ENCODE results near the gene ZNF25. TPM values are rescaled to one million over a fixed set of nuclear protein-coding genes. Genes with fewer than 3 reads are reported as not detected.

The ZNF25 gene
- total RNA-seq, 2 donors from 2014 or later = 4.3 to 9.1 TPM

DNA sequence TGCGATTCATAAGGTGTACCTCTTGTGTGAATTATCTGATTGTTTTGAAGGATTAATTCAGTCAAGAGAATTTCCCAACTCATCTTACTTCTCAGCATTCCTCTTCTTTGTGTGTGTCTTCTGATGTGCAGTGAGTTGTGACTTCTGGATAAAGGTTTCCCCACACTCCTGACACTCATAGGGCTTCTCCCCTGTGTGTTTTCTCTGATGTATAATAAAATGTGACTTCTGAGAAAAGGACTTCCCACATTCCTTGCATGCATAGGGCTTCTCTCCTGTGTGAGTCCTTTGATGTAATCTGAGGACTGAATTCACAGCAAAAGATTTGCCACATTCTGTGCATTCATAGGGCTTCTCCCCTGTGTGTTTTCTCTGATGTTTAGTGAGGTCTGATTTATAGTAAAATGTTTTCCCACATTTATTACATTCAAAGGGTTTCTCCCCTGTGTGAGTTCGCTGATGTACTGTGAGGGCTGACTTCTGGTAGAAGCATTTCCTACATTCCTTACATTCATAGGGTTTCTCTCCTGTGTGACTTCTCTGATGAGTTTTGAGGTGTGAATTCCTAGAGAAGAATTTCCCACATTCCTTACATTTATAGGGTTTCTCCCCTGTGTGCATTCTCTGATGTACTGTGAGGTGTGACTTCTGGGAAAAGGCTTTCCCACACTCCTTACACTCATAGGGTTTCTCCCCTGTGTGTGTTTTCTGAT, 24.2 kb downstream of the ZNF25 start:
- no peak for ATAC-seq
- H3K27ac ChIP-seq = no peak overlapping the region
- no peaks in the 10 kb centered on the region for H3K27me3 ChIP-seq
- no peaks in the 10 kb centered on the region for H3K9me3 ChIP-seq
- TF ChIP-seq POLR2A (IDR thresholded peaks at IDR 0.05) = no peak
- TF ChIP-seq, protein P1, sequence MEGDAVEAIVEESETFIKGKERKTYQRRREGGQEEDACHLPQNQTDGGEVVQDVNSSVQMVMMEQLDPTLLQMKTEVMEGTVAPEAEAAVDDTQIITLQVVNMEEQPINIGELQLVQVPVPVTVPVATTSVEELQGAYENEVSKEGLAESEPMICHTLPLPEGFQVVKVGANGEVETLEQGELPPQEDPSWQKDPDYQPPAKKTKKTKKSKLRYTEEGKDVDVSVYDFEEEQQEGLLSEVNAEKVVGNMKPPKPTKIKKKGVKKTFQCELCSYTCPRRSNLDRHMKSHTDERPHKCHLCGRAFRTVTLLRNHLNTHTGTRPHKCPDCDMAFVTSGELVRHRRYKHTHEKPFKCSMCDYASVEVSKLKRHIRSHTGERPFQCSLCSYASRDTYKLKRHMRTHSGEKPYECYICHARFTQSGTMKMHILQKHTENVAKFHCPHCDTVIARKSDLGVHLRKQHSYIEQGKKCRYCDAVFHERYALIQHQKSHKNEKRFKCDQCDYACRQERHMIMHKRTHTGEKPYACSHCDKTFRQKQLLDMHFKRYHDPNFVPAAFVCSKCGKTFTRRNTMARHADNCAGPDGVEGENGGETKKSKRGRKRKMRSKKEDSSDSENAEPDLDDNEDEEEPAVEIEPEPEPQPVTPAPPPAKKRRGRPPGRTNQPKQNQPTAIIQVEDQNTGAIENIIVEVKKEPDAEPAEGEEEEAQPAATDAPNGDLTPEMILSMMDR (IDR thresholded peaks at IDR 0.05) = no peak
- no peak for DNase-seq
- 84 to 96% methylated on average over 2 of the region's 2 CpGs for WGBS, 2 donors
- no peak overlapping the region for H3K4me3 ChIP-seq
- H3K36me3 ChIP-seq (replicated peaks in 1 of 2; ENCODE audit: insufficient read depth in 1 of 2, low read depth in 2 of 2) = peaks cover 10 to 18% of the 10 kb centered on the region in 2 donors
- no peaks in the 10 kb centered on the region for H3K4me1 ChIP-seq
- intact Hi-C loops (cut with DNase I) = no loop called here

DNA sequence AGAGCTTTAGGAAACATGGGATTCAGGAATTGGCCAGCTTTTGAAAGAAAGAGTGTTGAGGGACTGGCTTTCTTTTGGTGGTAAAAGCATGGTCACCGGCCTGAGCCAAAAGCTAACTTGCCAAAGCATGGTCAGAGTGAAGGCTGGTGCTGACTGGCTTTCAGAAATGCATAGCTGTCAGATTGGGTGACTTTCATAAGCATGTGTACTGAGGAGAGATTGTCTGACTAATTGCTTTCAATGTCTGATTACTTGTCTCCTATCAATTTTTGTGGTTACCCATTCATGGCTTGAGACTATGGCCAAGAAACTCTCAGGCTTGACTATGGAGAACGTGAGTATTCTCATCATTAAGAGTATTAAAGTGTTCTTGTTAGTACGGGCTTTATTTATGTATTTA, 28.2 kb downstream of the ZNF25 start:
- ATAC-seq = no peak
- Histone ChIP-seq H3K36me3 (replicated peaks in 1 of 2; ENCODE audit: insufficient read depth in 1 of 2, low read depth in 2 of 2) (peaks cover 5 to 12% of the 10 kb centered on the region in 2 donors), H3K27ac (no peak overlapping the region), H3K4me1 (no peaks in the 10 kb centered on the region), H3K4me3 (no peak overlapping the region), H3K9me3 (no peaks in the 10 kb centered on the region), H3K27me3 (no peaks in the 10 kb centered on the region)
- intact Hi-C loops (cut with DNase I) = no loop called here
- 79 to 84% methylated on average over 3 of the region's 3 CpGs for WGBS, 2 donors
- DNase-seq = no peak
- TF ChIP-seq, protein P1 (IDR thresholded peaks at IDR 0.05) = no peak
- no peak for TF ChIP-seq POLR2A (IDR thresholded peaks at IDR 0.05)

DNA sequence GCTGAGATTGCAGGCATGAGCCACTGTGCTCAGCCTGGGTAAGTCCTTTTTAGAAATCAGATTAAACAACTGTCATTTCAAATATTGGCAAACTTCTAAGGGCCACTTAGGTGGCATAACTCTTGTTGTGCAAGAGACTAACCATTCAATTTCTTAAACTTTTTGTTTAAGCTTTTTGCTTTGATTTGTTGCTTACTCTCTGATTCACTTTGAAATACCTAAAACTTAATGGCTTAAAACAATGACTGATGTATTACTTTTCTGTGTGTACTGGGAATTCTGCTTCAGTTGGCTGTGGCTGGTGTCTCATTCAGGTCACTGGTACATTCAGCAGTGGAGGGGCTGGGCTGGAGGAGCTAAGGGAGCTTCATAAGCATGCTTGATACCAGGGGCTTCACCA, 28.9 kb downstream of the ZNF25 start:
- Histone ChIP-seq H3K9me3 (no peaks in the 10 kb centered on the region), H3K27ac (no peak overlapping the region), H3K4me1 (no peaks in the 10 kb centered on the region), H3K36me3 (replicated peaks in 1 of 2; ENCODE audit: insufficient read depth in 1 of 2, low read depth in 2 of 2) (peaks cover 0 to 7% of the 10 kb centered on the region in 2 donors), H3K27me3 (no peaks in the 10 kb centered on the region), H3K4me3 (no peak overlapping the region)
- ATAC-seq = no peak
- intact Hi-C loops (cut with DNase I) = no loop called here
- no peak for TF ChIP-seq POLR2A (IDR thresholded peaks at IDR 0.05)
- TF ChIP-seq, protein P1 (IDR thresholded peaks at IDR 0.05) = no peak
- DNase-seq = no peak

DNA sequence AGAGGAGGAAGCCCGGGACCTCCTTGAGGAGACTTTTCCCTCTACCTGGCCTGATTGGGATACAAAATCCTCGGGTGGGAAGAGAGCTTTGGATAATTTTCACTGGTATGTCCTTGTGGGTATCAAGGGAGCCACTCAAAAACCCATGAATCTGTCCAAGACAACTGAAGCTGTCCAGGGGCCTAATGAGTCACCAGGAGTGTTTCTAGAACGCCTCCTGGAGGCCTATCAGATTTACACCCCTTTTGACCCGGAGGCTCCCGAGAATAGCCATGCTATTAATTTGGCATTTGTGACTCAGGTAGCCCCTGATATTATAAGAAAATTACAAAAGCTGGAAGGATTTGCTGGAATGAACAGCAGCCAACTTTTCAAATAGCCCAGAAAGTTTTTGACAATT, 38.6 kb downstream of the ZNF25 start:
- H3K27me3 ChIP-seq = no peaks in the 10 kb centered on the region
- no peaks in the 10 kb centered on the region for H3K4me1 ChIP-seq
- H3K4me3 ChIP-seq = no peak overlapping the region
- intact Hi-C loops (cut with DNase I) = no loop called here
- TF ChIP-seq POLR2A (IDR thresholded peaks at IDR 0.05) = no peak
- TF ChIP-seq, protein P1 (IDR thresholded peaks at IDR 0.05) = no peak
- ATAC-seq (no peak), DNase-seq (no peak)
- WGBS, 2 donors = 56 to 62% methylated on average over 5 of the region's 5 CpGs
- no peaks in the 10 kb centered on the region for H3K36me3 ChIP-seq (replicated peaks in 1 of 2; ENCODE audit: insufficient read depth in 1 of 2, low read depth in 2 of 2)
- no peaks in the 10 kb centered on the region for H3K9me3 ChIP-seq
- H3K27ac ChIP-seq = no peak overlapping the region

DNA sequence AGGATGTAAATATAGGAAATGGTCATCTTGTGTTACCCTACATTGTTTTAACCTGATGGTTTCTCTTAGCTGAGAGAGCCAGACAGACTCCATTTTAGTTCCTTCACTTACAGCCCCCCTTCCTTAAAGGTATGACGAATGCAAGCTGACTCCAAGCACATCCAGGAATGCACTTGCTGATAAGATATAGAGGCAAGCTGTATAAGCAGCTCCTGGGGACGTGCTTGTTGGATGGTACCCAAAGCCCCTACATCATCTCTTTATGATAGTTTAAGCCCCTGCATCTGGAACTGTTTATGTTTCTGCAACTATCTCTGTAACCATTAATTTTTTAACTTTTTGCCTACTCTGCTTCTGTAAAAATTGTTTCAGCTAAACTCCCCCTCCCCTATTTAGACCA, 41.7 kb downstream of the ZNF25 start:
- no peaks in the 10 kb centered on the region for H3K9me3 ChIP-seq
- H3K36me3 ChIP-seq (replicated peaks in 1 of 2; ENCODE audit: insufficient read depth in 1 of 2, low read depth in 2 of 2) = no peaks in the 10 kb centered on the region
- H3K27me3 ChIP-seq = no peaks in the 10 kb centered on the region
- intact Hi-C loops (cut with DNase I) = no loop called here
- 39 to 54% methylated on average over 2 of the region's 2 CpGs for WGBS, 2 donors
- no peak overlapping the region for H3K4me3 ChIP-seq
- H3K27ac ChIP-seq = no peak overlapping the region
- ATAC-seq = no peak
- TF ChIP-seq, protein P1 (IDR thresholded peaks at IDR 0.05) = no peak
- no peak for TF ChIP-seq POLR2A (IDR thresholded peaks at IDR 0.05)
- H3K4me1 ChIP-seq = no peaks in the 10 kb centered on the region
- no peak for DNase-seq

Measured in body of pancreas (tissue), 4 donors.